ENCODE data around the gene NBPF12.
"Not testable (repeated sequence)": the region's sequence is repeated elsewhere in the genome, so short reads cannot be mapped to it uniquely, and the experiment has no call there.

GRCh38 chr1:146964340-146964739 lies 26.2 kb downstream of the NBPF12 start:
- TF ChIP-seq CTCF, POLR2A (IDR thresholded peaks at IDR 0.05): not testable (repeated sequence)

All from esophagus squamous epithelium (tissue), 4 donors.